OCI-LY1 (cell line): ENCODE data around the gene FBXL15.

Experiments used
- H2AFZ ChIP-seq: fragments of 200-600 bp; sonication (generic), shearing (Covaris generic); 2 replicates; pipeline ENCODE4 v1.6.0; 2014; ENCODE audit warnings: antibody characterized with exemption, mild to moderate bottlenecking, low read length
- H3F3A ChIP-seq: fragments of 200-600 bp; sonication (generic), shearing (Covaris generic); 2 replicates; pipeline ENCODE4 v1.6.0; 2014; ENCODE audit warnings: mild to moderate bottlenecking, antibody characterized with exemption, low read length, moderate library complexity; ENCODE audit not compliant: insufficient read depth
- H3K27ac ChIP-seq: fragments of 200-600 bp; sonication (generic); 2 replicates; pipeline ENCODE4 v1.5.1; 2014; ENCODE audit warnings: low read length, mixed run types, mild to moderate bottlenecking, low read depth; ENCODE audit not compliant: poor library complexity, severe bottlenecking
- H3K27me3 ChIP-seq: fragments of 200-600 bp; sonication (generic); 2 replicates; pipeline ENCODE4 v1.6.0; 2014; ENCODE audit warnings: antibody characterized with exemption, mild to moderate bottlenecking, low read length, moderate library complexity; ENCODE audit not compliant: insufficient read depth
- H3K36me3 ChIP-seq: fragments of 200-600 bp; sonication (generic); 2 replicates; pipeline ENCODE4 v1.6.1; 2014; ENCODE audit warnings: mild to moderate bottlenecking, antibody characterized with exemption, low read length, moderate library complexity, mixed read lengths; ENCODE audit not compliant: insufficient read depth
- H3K4me1 ChIP-seq: fragments of 200-600 bp; sonication (generic); 2 replicates; pipeline ENCODE4 v1.5.1; 2014; ENCODE audit warnings: mild to moderate bottlenecking, low read length, moderate library complexity; ENCODE audit not compliant: insufficient read depth, severe bottlenecking
- H3K4me2 ChIP-seq: fragments of 200-600 bp; sonication (generic), shearing (Covaris generic); 2 replicates; pipeline ENCODE4 v1.6.1; 2014; ENCODE audit warnings: low read length
- H3K4me3 ChIP-seq: fragments of 200-600 bp; sonication (generic); 2 replicates; pipeline ENCODE4 v1.5.1; 2014; ENCODE audit warnings: low read length, low read depth, mild to moderate bottlenecking, mixed read lengths; ENCODE audit not compliant: poor library complexity, severe bottlenecking
- H3K79me2 ChIP-seq: fragments of 200-600 bp; shearing (Covaris generic); 2 replicates; pipeline ENCODE4 v1.6.1; 2016; ENCODE audit warnings: mixed run types, low read length, mixed read lengths; ENCODE audit not compliant: insufficient read depth
- H3K9ac ChIP-seq: fragments of 200-600 bp; sonication (generic), shearing (Covaris generic); 2 replicates; pipeline ENCODE4 v1.6.1; 2014; ENCODE audit warnings: mild to moderate bottlenecking, low read length, mixed read lengths
- H3K9me2 ChIP-seq: fragments of 200-600 bp; sonication (generic), shearing (Covaris generic); 2 replicates; pipeline ENCODE4 v1.6.1; 2014; ENCODE audit warnings: low read depth, mild to moderate bottlenecking, low read length, mixed read lengths
- H3K9me3 ChIP-seq: fragments of 200-600 bp; shearing (Covaris generic); 2 replicates; pipeline ENCODE4 v1.6.1; 2014; ENCODE audit warnings: low read length, mixed read lengths
- H4K20me1 ChIP-seq: fragments of 200-600 bp; sonication (generic), shearing (Covaris generic); 2 replicates; pipeline ENCODE4 v1.6.0; 2016; ENCODE audit warnings: mild to moderate bottlenecking, low read length; ENCODE audit not compliant: insufficient read depth
- CTCF ChIP-seq: fragments of 200-600 bp; sonication (generic), shearing (Covaris generic); IDR thresholded peaks from 2 replicates; pipeline ENCODE4 v1.5.1; 2017; ENCODE audit warnings: mild to moderate bottlenecking, antibody characterized with exemption, low read length, moderate library complexity, mixed read lengths
- EZH2 ChIP-seq: fragments of 200-600 bp; sonication (generic), shearing (Covaris generic); IDR thresholded peaks from 2 replicates; pipeline ENCODE4 v1.8.0; 2017; ENCODE audit warnings: borderline replicate concordance, mixed run types, mild to moderate bottlenecking, antibody characterized with exemption, low read length, moderate library complexity, mixed read lengths

Gene FBXL15

DNA sequence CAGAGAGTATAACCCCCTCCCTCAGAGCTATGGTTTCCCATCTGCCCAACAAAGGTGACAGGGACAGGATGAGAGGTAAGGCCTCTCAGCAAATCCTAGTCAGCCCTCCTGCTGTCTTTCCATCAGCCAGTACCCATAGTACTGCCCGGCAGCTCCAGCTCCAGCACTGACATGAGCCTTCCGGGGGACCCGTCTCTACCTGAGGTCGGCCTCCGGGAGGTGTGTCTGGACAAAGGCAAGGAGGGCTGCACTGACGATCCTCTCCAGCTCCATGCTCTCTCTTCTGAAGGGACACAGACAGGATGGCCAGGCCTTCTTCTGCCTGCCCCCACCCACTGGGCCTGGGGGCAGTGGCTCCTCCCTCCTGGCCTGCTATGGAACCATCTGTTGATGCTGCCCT is 4.3 kb downstream of the FBXL15 start:
- Histone ChIP-seq H3K27me3 (no peaks in the 10 kb centered on the region), H3K79me2 (no peaks in the 10 kb centered on the region), H3K4me2 (no peak overlapping the region), H3K27ac (no peak overlapping the region), H4K20me1 (no peaks in the 10 kb centered on the region), H3K9ac (no peak overlapping the region), H3F3A (no peaks in the 10 kb centered on the region), H3K36me3 (no peaks in the 10 kb centered on the region), H3K4me3 (no peak overlapping the region), H3K9me3 (no peaks in the 10 kb centered on the region), H3K9me2 (no peaks in the 10 kb centered on the region), H3K4me1 (peaks cover 19% of the 10 kb centered on the region), H2AFZ (no peak overlapping the region)
- TF ChIP-seq CTCF = no peak
- TF ChIP-seq EZH2 = no peak

- Histone ChIP-seq H4K20me1 (no peaks in the 10 kb centered on the region), H2AFZ (no peak overlapping the region), H3K9me3 (no peaks in the 10 kb centered on the region), H3K79me2 (no peaks in the 10 kb centered on the region), H3K27me3 (no peaks in the 10 kb centered on the region), H3K27ac (no peak overlapping the region), H3K4me2 (no peak overlapping the region), H3K4me3 (no peak overlapping the region), H3K36me3 (no peaks in the 10 kb centered on the region), H3K9ac (no peak overlapping the region), H3F3A (no peaks in the 10 kb centered on the region), H3K4me1 (peaks cover 13% of the 10 kb centered on the region), H3K9me2 (no peaks in the 10 kb centered on the region)
- no peak for TF ChIP-seq EZH2
- no peak for TF ChIP-seq CTCF
Observed at GRCh38 chr10:102425444-102425843, 4.8 kb downstream of the FBXL15 start.

GRCh38 chr10:102426803-102427287 is 6.2 kb downstream of the FBXL15 start:
- H3F3A ChIP-seq = no peaks in the 10 kb centered on the region
- no peaks in the 10 kb centered on the region for H3K36me3 ChIP-seq
- H3K4me3 ChIP-seq = no peak overlapping the region
- H3K4me1 ChIP-seq = peaks cover 18% of the 10 kb centered on the region
- no peak overlapping the region for H3K27ac ChIP-seq
- no peak overlapping the region for H3K4me2 ChIP-seq
- no peaks in the 10 kb centered on the region for H3K79me2 ChIP-seq
- H2AFZ ChIP-seq = no peak overlapping the region
- no peaks in the 10 kb centered on the region for H3K9me2 ChIP-seq
- H3K27me3 ChIP-seq = no peaks in the 10 kb centered on the region
- no peaks in the 10 kb centered on the region for H3K9me3 ChIP-seq
- TF ChIP-seq EZH2 (no peak), CTCF (no peak)
- H4K20me1 ChIP-seq = no peaks in the 10 kb centered on the region
- H3K9ac ChIP-seq = no peak overlapping the region
